Measurements from ENCODE around the gene FREY1. TPM values are rescaled to one million over a fixed set of nuclear protein-coding genes. Genes with fewer than 3 reads are reported as not detected.

Gene FREY1
- total and polyA plus RNA-seq, 9 of the 15 experiments (the other 6 are each of a cell fraction or from before 2014, with no cell fraction given): 0.25 to 1.5 (median 1.1) TPM; not detected in 5

DNA sequence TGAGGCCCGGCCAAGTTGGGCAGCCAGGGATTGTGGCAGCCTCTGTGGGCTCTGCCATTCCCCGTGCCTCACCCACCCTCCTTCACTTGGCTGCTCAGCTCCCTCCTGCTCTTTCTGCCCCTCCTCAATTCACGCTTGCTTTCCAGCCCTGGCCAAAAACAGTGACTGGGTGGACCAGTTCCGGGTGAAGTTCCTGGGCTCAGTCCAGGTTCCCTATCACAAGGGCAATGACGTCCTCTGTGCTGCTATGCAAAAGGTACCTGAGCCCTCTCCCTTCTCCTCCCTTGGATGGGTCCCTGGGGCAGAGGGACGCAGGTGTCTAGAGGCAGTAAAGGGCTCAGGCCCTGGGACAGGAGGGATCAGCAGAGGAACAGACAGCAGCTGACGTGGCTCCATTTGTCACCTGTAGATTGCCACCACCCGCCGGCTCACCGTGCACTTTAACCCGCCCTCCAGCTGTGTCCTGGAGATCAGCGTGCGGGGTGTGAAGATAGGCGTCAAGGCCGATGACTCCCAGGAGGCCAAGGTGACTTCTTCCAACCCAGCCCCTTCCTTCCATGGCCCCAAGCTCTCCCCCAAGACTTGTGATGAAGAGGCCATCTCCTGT, 2.7 kb downstream of the FREY1 start (continued):
- TF ChIP-seq, protein P1, sequence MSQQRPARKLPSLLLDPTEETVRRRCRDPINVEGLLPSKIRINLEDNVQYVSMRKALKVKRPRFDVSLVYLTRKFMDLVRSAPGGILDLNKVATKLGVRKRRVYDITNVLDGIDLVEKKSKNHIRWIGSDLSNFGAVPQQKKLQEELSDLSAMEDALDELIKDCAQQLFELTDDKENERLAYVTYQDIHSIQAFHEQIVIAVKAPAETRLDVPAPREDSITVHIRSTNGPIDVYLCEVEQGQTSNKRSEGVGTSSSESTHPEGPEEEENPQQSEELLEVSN (IDR thresholded peaks at IDR 0.05; ENCODE audit: borderline replicate concordance in 1 of 2, extremely low read depth in 1 of 2, insufficient read depth in 1 of 2, insufficient read length in 1 of 2, low read depth in 1 of 2, low read length in 1 of 2, poor library complexity in 1 of 2, severe bottlenecking in 1 of 2): peak; percentile 60 to 80
- TF ChIP-seq FOXM1 (IDR thresholded peaks at IDR 0.05; ENCODE audit: low read depth) (no peak), FOXM1 (CRISPR knock-in tag; IDR thresholded peaks at IDR 0.05; ENCODE audit: low read depth) (no peak), POLR2AphosphoS5 (IDR thresholded peaks at IDR 0.05; ENCODE audit: control insufficient read depth, insufficient read depth, low read depth, low read length) (peak; percentile 86), JUND (IDR thresholded peaks at IDR 0.05; ENCODE audit: borderline replicate concordance, low read depth, low read length) (no peak), JUND (tag; IDR thresholded peaks at IDR 0.05; ENCODE audit: borderline replicate concordance, low read depth, low read length) (no peak; the same call in 2 of the 3 replicates), COPS2 (conservative IDR thresholded peaks at IDR 0.05) (no peak), ZFX (CRISPR knock-in tag; IDR thresholded peaks at IDR 0.05) (peak; percentile 11; the same call in 1 of the 2 replicates), E2F3 (CRISPR knock-in tag; IDR thresholded peaks at IDR 0.05) (no peak), NFE2 (IDR thresholded peaks at IDR 0.05; ENCODE audit: low read depth) (no peak), CBX5 (IDR thresholded peaks at IDR 0.05; ENCODE audit: borderline replicate concordance, low read depth) (no peak), WHSC1 (IDR thresholded peaks at IDR 0.05; ENCODE audit: low read length) (no peak), L3MBTL2 (IDR thresholded peaks at IDR 0.05) (peak; percentile 86), KDM1A (IDR thresholded peaks at IDR 0.05) (peak; percentile 35 to 43; a peak in 2 of 4 replicates), ZNF696 (CRISPR knock-in tag; conservative IDR thresholded peaks at IDR 0.05) (no peak), RUNX1 (IDR thresholded peaks at IDR 0.05; ENCODE audit: low read depth) (no peak), CC2D1A (IDR thresholded peaks at IDR 0.05) (peak; percentile 39; the same call in 1 of the 2 replicates), PHF8 (IDR thresholded peaks at IDR 0.05; ENCODE audit: borderline replicate concordance, low read length) (no peak), ZNF785 (CRISPR knock-in tag; IDR thresholded peaks at IDR 0.05) (no peak), XRCC3 (IDR thresholded peaks at IDR 0.05) (no peak), HDAC2 (IDR thresholded peaks at IDR 0.05) (no peak), SIN3A (IDR thresholded peaks at IDR 0.05; ENCODE audit: borderline replicate concordance in 2 of 2, control insufficient read depth in 1 of 2, low read depth in 2 of 2, low read length in 2 of 2) (peak in 1 of 2 experiments; percentile 69; a peak in 1 of 4 replicates), SMARCC2 (IDR thresholded peaks at IDR 0.05; ENCODE audit: low read depth) (no peak), ZNF778 (CRISPR knock-in tag; IDR thresholded peaks at IDR 0.05) (no peak), CBFA2T2 (conservative IDR thresholded peaks at IDR 0.05) (peak; percentile 90), CEBPG (CRISPR knock-in tag; IDR thresholded peaks at IDR 0.05) (0 out of 2 replicates have a peak, but pooled peaks have one; percentile 3), CEBPG (tag; conservative IDR thresholded peaks at IDR 0.05 in 1 of 2, IDR thresholded peaks at IDR 0.05 in 1 of 2) (no peak)
- TF ChIP-seq, protein P2, sequence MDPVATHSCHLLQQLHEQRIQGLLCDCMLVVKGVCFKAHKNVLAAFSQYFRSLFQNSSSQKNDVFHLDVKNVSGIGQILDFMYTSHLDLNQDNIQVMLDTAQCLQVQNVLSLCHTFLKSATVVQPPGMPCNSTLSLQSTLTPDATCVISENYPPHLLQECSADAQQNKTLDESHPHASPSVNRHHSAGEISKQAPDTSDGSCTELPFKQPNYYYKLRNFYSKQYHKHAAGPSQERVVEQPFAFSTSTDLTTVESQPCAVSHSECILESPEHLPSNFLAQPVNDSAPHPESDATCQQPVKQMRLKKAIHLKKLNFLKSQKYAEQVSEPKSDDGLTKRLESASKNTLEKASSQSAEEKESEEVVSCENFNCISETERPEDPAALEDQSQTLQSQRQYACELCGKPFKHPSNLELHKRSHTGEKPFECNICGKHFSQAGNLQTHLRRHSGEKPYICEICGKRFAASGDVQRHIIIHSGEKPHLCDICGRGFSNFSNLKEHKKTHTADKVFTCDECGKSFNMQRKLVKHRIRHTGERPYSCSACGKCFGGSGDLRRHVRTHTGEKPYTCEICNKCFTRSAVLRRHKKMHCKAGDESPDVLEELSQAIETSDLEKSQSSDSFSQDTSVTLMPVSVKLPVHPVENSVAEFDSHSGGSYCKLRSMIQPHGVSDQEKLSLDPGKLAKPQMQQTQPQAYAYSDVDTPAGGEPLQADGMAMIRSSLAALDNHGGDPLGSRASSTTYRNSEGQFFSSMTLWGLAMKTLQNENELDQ (CRISPR knock-in tag; IDR thresholded peaks at IDR 0.05; ENCODE audit: borderline replicate concordance): no peak

All from K562 (cell line).